ENCODE data around the gene NUP85.

DNA sequence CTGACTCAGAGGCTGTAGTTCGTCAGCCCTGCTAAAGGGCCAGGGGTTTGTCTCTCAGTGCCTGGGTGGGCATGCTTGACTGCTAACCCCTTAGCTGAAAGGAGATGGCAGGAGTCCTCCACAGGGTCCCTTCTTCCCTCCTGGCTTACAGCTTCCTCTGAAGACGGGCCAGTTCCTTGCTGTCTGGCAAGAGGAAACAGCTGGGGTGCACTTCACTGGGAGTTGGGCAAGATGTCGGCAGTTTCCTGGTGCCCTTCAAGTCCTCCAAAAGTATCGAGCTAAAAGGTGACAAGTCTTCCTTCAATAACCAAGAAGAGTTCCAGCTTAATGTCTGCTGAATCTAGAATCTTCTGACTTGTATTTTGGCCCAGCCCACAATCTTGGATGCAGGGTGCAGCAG is 23.4 kb downstream of the NUP85 start:
- TF ChIP-seq, protein P1, sequence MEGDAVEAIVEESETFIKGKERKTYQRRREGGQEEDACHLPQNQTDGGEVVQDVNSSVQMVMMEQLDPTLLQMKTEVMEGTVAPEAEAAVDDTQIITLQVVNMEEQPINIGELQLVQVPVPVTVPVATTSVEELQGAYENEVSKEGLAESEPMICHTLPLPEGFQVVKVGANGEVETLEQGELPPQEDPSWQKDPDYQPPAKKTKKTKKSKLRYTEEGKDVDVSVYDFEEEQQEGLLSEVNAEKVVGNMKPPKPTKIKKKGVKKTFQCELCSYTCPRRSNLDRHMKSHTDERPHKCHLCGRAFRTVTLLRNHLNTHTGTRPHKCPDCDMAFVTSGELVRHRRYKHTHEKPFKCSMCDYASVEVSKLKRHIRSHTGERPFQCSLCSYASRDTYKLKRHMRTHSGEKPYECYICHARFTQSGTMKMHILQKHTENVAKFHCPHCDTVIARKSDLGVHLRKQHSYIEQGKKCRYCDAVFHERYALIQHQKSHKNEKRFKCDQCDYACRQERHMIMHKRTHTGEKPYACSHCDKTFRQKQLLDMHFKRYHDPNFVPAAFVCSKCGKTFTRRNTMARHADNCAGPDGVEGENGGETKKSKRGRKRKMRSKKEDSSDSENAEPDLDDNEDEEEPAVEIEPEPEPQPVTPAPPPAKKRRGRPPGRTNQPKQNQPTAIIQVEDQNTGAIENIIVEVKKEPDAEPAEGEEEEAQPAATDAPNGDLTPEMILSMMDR (IDR thresholded peaks at IDR 0.05; ENCODE audit: extremely low read depth in 1 of 2, insufficient read depth in 1 of 2, low read depth in 1 of 2, low read length in 2 of 2): no peak
- TF ChIP-seq EZH2 (IDR thresholded peaks at IDR 0.05; ENCODE audit: borderline replicate concordance, low read depth, low read length, severe bottlenecking): no peak
